Neuronal stem cell (in vitro differentiated cells): Measurements from ENCODE around the gene SMAD3.
A peak's percentile ranks its signal among the peaks of the same experiment; 100 is the strongest.

Experiments
- DNase-seq: peaks from one replicate; pipeline ENCODE4 v3.0.0-alpha.2; 2013; ENCODE audit warnings: low spot score
- H2AFZ ChIP-seq: one replicate; pipeline ENCODE4 v1.6.1; 2013; ENCODE audit warnings: mild to moderate bottlenecking, low read length, inconsistent platforms
- H2AK5ac ChIP-seq: 2 replicates; pipeline ENCODE4 v1.6.1; 2013; ENCODE audit warnings: low read depth, mild to moderate bottlenecking, inconsistent platforms, low read length, moderate library complexity, mixed read lengths
- H2BK120ac ChIP-seq: 2 replicates; pipeline ENCODE4 v1.6.1; 2013; ENCODE audit warnings: low read depth, mild to moderate bottlenecking, inconsistent platforms, low read length, moderate library complexity, mixed read lengths
- H2BK12ac ChIP-seq: one replicate; pipeline ENCODE4 v1.6.1; 2013; ENCODE audit warnings: low read length, inconsistent platforms
- H2BK15ac ChIP-seq: 2 replicates; pipeline ENCODE4 v1.6.1; 2013; ENCODE audit warnings: mild to moderate bottlenecking, low read length, inconsistent platforms, mixed read lengths
- H2BK5ac ChIP-seq: one replicate; pipeline ENCODE4 v1.6.1; 2013; ENCODE audit warnings: inconsistent platforms, mild to moderate bottlenecking, low read length, moderate library complexity
- H3K14ac ChIP-seq: one replicate; pipeline ENCODE4 v1.6.1; 2013; ENCODE audit warnings: low read length, inconsistent platforms
- H3K18ac ChIP-seq: 2 replicates; pipeline ENCODE4 v1.6.1; 2013; ENCODE audit warnings: low read length, inconsistent platforms
- H3K23ac ChIP-seq: 2 replicates; pipeline ENCODE4 v1.6.1; 2013; ENCODE audit warnings: low read depth, mild to moderate bottlenecking, mixed read lengths, low read length, inconsistent platforms; ENCODE audit not compliant: poor library complexity
- H3K27ac ChIP-seq: replicated peaks from 3 replicates; pipeline ENCODE4 v1.5.1; 2013; ENCODE audit warnings: low read length, inconsistent platforms
- H3K27me3 ChIP-seq, 3 experiments: 2 replicates each; pipeline ENCODE4 v1.6.1; 2013; ENCODE audit warnings: low read length in 3 of 3, mild to moderate bottlenecking in 2 of 3, inconsistent platforms in 1 of 3, low read depth in 1 of 3, mixed read lengths in 1 of 3, moderate library complexity in 1 of 3; ENCODE audit not compliant: control insufficient read depth in 3 of 3, insufficient read depth in 3 of 3
- H3K36me3 ChIP-seq, 2 donors: replicated peaks in 1 of 2; 2 replicates each; pipeline ENCODE4 v1.6.1; 2013; ENCODE audit warnings: low read length in 2 of 2; ENCODE audit not compliant: control insufficient read depth in 2 of 2, insufficient read depth in 2 of 2
- H3K4ac ChIP-seq: 2 replicates; pipeline ENCODE4 v1.6.1; 2013; ENCODE audit warnings: inconsistent platforms, mild to moderate bottlenecking, low read length, moderate library complexity
- H3K4me1 ChIP-seq, 2 donors: 1 replicate in 1 of 2; 2 replicates in 1 of 2; pipeline ENCODE4 v1.6.1; 2013; ENCODE audit warnings: low read length in 2 of 2, low read depth in 1 of 2; ENCODE audit not compliant: control insufficient read depth in 2 of 2, insufficient read depth in 1 of 2
- H3K4me2 ChIP-seq: one replicate; pipeline ENCODE4 v1.6.1; 2013; ENCODE audit warnings: mild to moderate bottlenecking, low read length, inconsistent platforms; ENCODE audit not compliant: insufficient read depth, poor library complexity, severe bottlenecking
- H3K4me3 ChIP-seq, 2 donors: 2 replicates each; pipeline ENCODE4 v1.5.1; 2013; ENCODE audit warnings: low read length in 2 of 2, mild to moderate bottlenecking in 2 of 2, inconsistent platforms in 1 of 2, moderate library complexity in 1 of 2
- H3K79me1 ChIP-seq: one replicate; pipeline ENCODE4 v1.6.1; 2013; ENCODE audit warnings: low read depth, mild to moderate bottlenecking, inconsistent platforms, low read length, moderate library complexity
- H3K9ac ChIP-seq: one replicate; pipeline ENCODE4 v1.6.1; 2013; ENCODE audit warnings: mild to moderate bottlenecking, low read depth, low read length, inconsistent platforms; ENCODE audit not compliant: poor library complexity
- H3K9me3 ChIP-seq, 2 donors: replicated peaks in 1 of 2; 2 replicates each; pipeline versions ENCODE3 to v1.6.1; 2013; ENCODE audit warnings: low read length in 2 of 2, mild to moderate bottlenecking in 2 of 2, inconsistent platforms in 1 of 2, low read depth in 1 of 2, mixed read lengths in 1 of 2, moderate library complexity in 1 of 2; ENCODE audit not compliant: control insufficient read depth in 2 of 2, insufficient read depth in 1 of 2
- H4K8ac ChIP-seq: one replicate; pipeline ENCODE4 v1.6.1; 2013; ENCODE audit warnings: low read depth, mild to moderate bottlenecking, inconsistent platforms, low read length, moderate library complexity
- H4K91ac ChIP-seq: one replicate; pipeline ENCODE4 v1.6.1; 2013; ENCODE audit warnings: low read length, low read depth, mild to moderate bottlenecking, inconsistent platforms; ENCODE audit not compliant: poor library complexity
- WGBS, 2 donors: extraction: QIAGEN DNeasy Blood & Tissue Kit; methylation state at CpG; one replicate each; pipeline ENCODE4 v1.1.7; 2013; ENCODE audit warnings: missing lambda C conversion rate in 2 of 2, mixed read lengths in 1 of 2; ENCODE audit not compliant: insufficient read length in 2 of 2, insufficient replicate concordance in 1 of 2; ENCODE audit errors: extremely low coverage in 2 of 2; 5-methylcytosine and 5-hydroxymethylcytosine counted together

SMAD3 gene

DNA sequence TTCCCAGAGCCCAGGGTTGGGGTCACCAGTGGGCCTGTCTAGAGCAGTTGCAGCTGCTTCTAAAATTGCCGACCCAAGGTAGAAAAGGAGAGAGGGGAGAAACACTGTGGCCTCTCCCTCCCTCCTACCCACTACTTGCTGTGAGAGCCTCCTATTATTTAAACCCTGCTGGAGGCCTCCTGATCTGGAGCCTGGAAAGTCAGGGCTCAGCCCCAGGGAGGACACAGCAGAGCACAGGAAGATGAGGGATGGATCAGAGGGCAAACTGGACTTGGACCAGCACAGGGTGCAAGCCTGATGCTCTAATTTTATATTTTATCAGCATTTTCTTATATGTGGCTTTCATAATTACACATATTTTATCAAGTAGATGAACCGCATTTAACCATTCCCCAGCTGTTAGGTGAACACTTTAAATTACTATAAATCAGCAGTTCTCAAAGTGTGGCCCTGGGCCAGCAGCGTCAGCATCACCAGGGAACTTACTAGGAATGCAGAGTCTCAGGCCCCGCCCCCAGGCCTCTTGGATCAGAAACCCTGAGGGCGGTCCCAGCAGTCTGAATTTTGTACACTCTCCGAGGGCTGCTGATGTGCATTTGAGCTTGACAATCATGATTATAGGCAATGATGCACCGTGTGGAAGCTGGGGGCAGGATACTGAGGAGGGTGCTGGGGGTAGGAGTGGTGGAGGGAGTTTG, 26.7 kb downstream of the SMAD3 start:
- no peaks in the 10 kb centered on the region for H3K9me3 ChIP-seq
- no CpG with 5 or more reads among the region's 7 CpGs for WGBS, 2 donors

GRCh38 chr15:67092752-67093503, 27.5 kb downstream of the SMAD3 start:
- Histone ChIP-seq H3K36me3 (peaks cover 3 to 62% of the 10 kb centered on the region in 2 donors), H3K4me1 (peaks cover 24 to 38% of the 10 kb centered on the region in 2 donors), H2BK120ac (no peak overlapping the region), H3K27ac (no peak overlapping the region), H3K79me1 (peaks cover 10% of the 10 kb centered on the region), H4K91ac (no peak overlapping the region), H2BK12ac (no peak overlapping the region), H3K23ac (no peak overlapping the region), H3K4me3 (no peak overlapping the region), H3K27me3 (no peaks in the 10 kb centered on the region), H3K18ac (no peak overlapping the region), H2AFZ (no peak overlapping the region), H3K14ac (no peak overlapping the region), H4K8ac (no peak overlapping the region), H2BK15ac (peak overlapping the region; percentile 15), H2AK5ac (no peak overlapping the region), H3K4me2 (no peak overlapping the region), H3K9ac (peak overlapping the region; percentile 39), H2BK5ac (no peak overlapping the region), H3K9me3 (no peaks in the 10 kb centered on the region), H3K4ac (no peak overlapping the region)
- WGBS, 2 donors = no CpG with 5 or more reads among the region's 9 CpGs
- no peak for DNase-seq

More for the DNA sequence above, 26.7 kb downstream of the SMAD3 start:
- no peak overlapping the region for H4K8ac ChIP-seq
- no peaks in the 10 kb centered on the region for H3K27me3 ChIP-seq
- H3K18ac ChIP-seq = no peak overlapping the region
- H2BK15ac ChIP-seq = no peak overlapping the region
- H3K79me1 ChIP-seq = peaks cover 10% of the 10 kb centered on the region
- peaks cover 24 to 40% of the 10 kb centered on the region in 2 donors for H3K4me1 ChIP-seq
- no peak overlapping the region for H2BK12ac ChIP-seq
- no peak overlapping the region for H3K4ac ChIP-seq
- no peak overlapping the region for H3K4me3 ChIP-seq
- no peak overlapping the region for H3K4me2 ChIP-seq
- DNase-seq = no peak
- H2BK120ac ChIP-seq = no peak overlapping the region
- peak overlapping the region; percentile 3 for H2AK5ac ChIP-seq
- peaks cover 3 to 56% of the 10 kb centered on the region in 2 donors for H3K36me3 ChIP-seq
- H3K14ac ChIP-seq = no peak overlapping the region
- no peak overlapping the region for H2AFZ ChIP-seq
- H2BK5ac ChIP-seq = no peak overlapping the region
- no peak overlapping the region for H3K9ac ChIP-seq
- H4K91ac ChIP-seq = no peak overlapping the region
- H3K23ac ChIP-seq = no peak overlapping the region
- no peak overlapping the region for H3K27ac ChIP-seq

GRCh38 chr15:67093504-67093862, 28.1 kb downstream of the SMAD3 start:
- H3K27me3 ChIP-seq = no peaks in the 10 kb centered on the region
- H2AFZ ChIP-seq = no peak overlapping the region
- H3K9me3 ChIP-seq = no peaks in the 10 kb centered on the region
- H3K4me2 ChIP-seq = no peak overlapping the region
- peak overlapping the region; percentile 7 for H2BK5ac ChIP-seq
- peaks cover 3 to 63% of the 10 kb centered on the region in 2 donors for H3K36me3 ChIP-seq
- no peak overlapping the region for H3K14ac ChIP-seq
- H2BK120ac ChIP-seq = no peak overlapping the region
- peaks cover 5% of the 10 kb centered on the region for H3K79me1 ChIP-seq
- H3K18ac ChIP-seq = no peak overlapping the region
- no peak overlapping the region for H3K23ac ChIP-seq
- H2BK15ac ChIP-seq = peak overlapping the region; percentile 15
- no peak overlapping the region for H4K91ac ChIP-seq
- H3K9ac ChIP-seq = peak overlapping the region; percentile 39
- no peak overlapping the region for H4K8ac ChIP-seq
- peak overlapping the region; percentile 29 for H2AK5ac ChIP-seq
- H2BK12ac ChIP-seq = no peak overlapping the region
- H3K4me1 ChIP-seq = peaks cover 24 to 38% of the 10 kb centered on the region in 2 donors
- no peak overlapping the region for H3K4ac ChIP-seq
- no peak overlapping the region for H3K27ac ChIP-seq
- DNase-seq = no peak
- no peak overlapping the region for H3K4me3 ChIP-seq
- WGBS, 2 donors = no CpG with 5 or more reads among the region's 7 CpGs
